Measurements from ENCODE around the gene COL23A1. TPM values are rescaled to one million over a fixed set of nuclear protein-coding genes. Genes with fewer than 3 reads are reported as not detected.

COL23A1 gene
- total RNA-seq, 1 donor from 2014 or later = not detected

DNA sequence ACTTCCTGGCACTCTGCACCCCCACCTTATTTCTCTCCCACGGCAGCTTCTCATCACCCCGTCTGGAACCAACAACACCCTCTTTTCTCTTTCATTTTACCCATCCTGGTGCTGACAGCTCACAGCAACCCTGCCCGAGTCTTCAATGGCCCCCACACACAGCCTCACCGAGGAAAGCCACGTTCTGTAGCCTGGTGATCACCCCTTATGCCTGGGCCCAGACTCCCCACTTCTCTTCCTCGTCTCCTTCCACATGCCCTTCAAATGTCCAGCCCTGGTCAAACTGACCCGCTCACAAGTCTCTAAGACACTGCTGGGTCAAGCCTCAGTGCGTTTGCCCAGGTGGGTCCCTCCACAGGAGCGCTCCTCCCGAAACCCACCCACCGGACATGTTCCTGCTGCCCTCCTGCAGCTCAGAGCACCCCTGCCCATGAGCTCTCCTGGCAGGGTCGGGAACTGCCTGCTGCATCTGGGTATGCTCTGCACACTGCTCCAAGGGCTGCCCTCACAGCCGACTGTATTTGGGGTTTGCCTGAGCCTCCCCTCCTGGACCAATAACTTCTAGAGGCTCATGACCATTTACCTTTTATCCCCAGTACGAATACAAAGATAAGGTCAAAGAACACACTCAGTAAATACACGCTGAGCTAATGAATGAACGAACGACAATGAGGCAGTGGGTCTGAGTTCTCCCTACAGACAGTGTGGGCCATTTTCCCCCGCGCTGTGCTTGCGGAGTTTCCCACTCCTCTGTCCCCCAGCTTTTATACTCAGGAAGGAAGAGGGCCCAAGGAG lies 202.9 kb downstream of the COL23A1 start:
- DNase-seq (ENCODE audit: extremely low read depth, low read depth, low spot score) = no peak

DNA sequence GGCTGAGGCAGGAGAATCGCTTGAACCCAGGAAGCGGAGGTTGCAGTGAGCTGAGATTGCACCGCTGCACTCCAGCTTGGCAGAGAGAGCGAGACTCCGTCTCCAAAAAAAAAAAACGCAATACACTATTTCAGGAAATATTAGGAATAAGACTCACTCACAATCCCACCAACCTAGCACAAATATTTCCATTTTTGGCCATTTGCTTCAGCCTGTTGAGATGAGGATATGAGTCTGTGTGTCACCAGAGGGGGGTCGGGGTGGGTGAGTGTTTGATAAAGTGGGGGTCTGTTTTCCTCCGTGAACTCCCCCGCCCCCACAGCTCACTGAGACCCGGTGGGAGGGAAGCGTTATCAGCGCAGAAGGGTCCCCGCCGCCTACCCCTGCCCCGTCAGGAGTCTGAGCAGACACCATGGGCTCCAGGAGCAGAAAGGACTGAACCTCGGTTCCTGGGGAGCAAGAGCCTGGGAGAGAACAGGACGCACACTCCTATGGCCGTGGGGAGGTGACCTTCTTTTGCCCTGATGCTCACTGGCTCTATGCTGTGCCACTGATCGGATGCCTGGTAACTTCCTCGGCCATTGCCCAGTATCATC lies 203.8 kb downstream of the COL23A1 start:
- no peak for DNase-seq (ENCODE audit: extremely low read depth, low read depth, low spot score)

DNA sequence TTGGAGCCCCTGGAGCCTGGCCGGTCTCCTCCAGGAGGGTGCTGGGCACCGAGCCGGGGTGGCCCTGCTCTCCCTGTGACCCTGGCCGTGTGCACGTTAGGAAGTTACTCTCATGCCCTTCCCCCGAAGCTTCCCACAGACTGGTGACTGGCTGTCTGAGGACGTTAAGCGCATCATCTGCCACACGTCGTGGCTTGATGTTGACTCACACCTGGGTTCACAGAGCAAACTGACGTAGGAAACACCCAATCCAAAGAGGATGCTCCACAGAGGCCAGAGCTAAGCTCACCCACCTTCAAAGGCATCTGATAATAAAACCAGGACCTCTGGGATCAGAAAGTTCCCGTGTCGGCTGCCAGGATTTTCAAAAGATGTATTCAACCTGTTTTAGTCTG lies 204.7 kb downstream of the COL23A1 start:
- no peak for DNase-seq (ENCODE audit: extremely low read depth, low read depth, low spot score)

DNA sequence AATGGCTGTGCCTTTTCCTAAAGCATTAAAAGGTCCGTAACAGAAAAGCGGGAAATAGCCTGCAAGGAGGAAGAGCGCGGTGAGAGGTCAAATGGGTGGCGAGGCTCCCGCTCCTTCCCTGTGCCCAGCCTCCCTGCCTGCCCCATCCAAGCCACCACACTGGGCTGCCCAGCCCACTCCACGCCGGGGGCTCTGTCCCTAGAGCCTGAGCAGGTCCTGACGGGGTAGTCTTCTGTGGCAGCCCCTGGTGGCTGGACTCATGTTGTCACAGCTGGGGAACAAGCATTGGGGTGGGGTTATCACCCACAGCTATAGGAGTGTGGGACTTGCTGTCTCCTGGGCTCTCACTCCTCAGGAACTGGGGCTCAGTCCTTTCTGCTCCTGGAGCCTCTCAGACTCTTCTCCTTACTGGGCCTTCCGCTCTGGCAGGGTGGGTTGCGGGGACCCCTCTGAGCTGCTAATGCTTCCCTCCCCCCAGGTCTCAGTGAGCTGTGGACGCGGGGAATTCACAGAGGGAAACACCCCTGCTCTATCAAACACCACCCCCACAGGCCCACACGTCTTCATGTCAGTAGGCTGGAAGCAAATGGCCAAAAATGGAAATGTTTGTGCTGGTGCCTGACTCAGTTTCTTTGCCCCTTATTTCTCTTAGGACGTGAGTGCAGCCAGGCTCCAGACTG lies 205.2 kb downstream of the COL23A1 start:
- no peak for DNase-seq (ENCODE audit: extremely low read depth, low read depth, low spot score)

DNA sequence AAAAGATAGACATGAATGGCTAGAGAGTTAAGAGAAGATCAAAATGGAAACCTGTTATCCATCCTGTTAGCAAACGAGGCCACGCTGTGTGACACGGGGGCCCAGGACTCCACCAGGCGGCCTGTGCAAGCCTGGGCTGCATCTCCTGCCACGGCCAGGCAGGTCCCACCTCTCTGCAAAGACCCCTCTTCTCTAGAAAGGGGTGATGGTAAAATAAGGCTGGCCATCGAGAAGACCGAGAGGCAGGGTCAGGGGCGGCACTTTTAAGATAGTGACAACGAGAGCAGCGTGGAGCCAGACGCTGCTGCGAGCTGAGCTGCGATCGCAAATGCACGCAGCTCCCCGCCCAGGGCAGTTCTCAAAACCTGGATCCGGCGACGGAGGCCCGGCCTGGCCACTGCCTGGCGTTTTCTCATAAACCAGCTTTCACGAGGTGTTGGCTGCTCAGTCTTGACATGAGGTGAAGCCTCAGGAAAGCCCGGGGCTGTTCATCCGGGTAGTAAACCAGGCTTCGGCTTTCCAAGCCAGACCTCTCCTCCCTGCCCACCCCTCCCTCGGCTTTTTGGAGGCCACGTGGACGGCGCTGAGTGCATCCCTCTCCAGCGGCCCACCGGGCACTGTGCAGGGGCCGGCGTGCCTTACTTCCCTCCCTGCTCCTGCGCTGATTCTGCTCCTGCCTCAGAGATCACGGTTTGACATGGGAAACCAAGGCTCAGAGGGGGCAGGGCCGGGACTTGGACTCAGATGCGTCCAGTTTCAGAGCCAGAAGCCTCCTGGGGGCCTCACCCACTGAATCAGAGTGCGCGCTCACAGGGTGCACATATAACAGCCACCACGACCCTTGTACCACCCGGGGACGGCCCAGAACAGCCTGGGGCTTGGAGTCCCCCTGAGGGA lies 206.0 kb downstream of the COL23A1 start:
- no peak for DNase-seq (ENCODE audit: extremely low read depth, low read depth, low spot score)

DNA sequence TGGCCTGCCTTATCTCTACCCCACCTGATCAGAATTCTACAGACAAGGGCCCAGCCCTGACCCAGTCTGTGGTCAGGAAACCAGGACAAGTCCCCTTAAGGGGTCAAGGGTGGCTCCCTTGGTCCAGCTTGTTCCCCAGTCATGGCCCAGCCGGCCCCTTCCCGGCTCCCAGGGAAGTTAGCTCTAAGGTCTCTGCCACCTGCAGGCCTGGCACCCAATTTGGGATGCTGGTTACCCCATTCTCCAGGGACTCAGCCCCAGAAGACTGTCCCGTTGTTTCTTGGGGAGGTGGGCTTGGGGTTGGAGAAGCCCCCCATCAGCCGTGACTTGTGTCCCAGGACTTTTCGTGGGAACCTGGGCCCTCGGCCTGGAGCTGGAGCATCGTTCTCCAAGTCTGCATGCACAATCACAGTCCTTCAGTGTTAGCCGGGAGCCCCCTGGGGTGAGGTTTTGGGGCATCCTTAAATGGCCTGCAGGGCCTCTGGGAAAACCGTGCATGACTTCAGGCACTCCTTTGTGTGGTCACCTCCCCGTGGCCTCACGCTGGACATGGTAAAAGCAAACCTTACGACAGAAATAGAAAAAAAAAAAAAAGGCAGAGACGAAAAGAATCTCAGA lies 206.8 kb downstream of the COL23A1 start:
- no peak for DNase-seq (ENCODE audit: extremely low read depth, low read depth, low spot score)

DNA sequence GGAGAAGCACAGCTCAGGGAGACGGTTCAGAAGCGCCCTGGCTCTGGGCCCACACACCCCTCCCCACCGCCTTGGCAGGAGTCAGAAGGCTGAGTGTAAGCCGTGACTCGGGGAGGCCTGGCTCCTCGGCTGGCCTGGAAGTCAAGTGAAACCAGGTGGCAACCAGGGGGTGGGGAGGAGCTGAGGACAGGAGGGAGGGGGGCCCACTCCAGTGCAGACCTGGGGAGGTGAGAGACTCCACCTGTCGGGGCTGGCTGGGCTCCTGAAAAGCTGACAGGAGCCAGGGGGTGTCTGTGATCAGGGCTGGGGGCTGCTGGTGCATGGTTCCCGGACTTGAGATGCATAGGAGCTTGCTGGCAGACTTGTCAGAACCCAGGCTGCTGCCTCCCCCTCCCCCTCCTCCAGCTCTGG lies 207.4 kb downstream of the COL23A1 start:
- no peak for DNase-seq (ENCODE audit: extremely low read depth, low read depth, low spot score)

DNA sequence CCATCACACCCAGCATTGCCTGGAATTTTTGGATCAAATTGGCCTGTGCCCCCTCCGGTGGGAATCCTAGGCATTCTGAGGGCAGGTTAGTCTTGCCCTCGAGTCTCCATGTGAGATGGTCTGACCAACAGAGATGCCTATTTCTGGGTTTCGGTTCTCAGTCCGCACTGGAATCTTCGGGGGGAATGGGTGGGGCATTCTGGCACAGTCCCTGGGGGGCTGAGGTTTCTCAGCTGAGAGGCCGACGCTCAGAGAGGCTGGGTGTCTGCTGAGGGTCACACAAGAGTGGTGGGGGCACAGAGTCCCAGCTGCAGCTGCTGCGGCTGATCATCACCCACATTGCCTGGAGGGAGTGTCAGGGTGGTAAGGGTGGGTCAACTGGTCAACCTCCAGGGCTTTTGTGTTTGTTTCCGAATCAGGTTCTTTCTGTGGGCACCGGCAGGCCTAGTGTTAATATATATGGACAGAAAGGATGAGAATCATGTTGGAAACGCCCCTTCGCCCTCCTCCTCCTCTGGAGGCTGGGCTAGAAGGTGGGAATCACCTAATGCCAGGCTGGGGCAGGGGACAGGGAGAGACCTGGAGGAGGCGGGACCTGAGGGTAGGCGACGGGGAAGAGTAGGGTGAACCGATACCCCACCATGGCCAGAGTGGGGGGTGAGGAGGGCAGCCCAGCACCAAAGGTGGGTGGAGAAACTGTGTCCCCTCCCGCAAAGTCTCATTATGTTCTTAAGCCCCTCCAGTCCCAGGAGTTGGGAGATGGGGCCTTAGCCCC lies 208.1 kb downstream of the COL23A1 start:
- no peak for DNase-seq (ENCODE audit: extremely low read depth, low read depth, low spot score)

DNA sequence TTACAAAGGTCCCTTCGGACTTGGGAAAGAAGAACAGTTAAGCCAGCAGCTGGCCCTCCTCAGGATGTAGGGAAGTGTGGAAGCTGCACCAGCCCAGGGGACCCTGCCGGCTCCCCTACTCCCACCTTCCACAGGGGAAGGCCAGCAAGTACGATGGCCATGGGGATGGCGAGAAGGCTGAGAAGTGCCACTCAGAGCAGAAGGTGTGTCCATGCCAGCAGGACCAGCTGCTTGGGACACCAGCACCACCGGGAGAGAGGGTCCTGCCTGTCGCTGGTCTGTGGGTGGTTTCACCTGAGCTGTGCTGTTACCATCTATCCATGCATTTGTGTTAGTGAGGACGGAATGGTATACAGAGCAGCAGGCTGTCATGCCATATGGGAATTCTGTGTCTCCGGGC lies 209.0 kb downstream of the COL23A1 start:
- DNase-seq (ENCODE audit: extremely low read depth, low read depth, low spot score) = no peak

DNA sequence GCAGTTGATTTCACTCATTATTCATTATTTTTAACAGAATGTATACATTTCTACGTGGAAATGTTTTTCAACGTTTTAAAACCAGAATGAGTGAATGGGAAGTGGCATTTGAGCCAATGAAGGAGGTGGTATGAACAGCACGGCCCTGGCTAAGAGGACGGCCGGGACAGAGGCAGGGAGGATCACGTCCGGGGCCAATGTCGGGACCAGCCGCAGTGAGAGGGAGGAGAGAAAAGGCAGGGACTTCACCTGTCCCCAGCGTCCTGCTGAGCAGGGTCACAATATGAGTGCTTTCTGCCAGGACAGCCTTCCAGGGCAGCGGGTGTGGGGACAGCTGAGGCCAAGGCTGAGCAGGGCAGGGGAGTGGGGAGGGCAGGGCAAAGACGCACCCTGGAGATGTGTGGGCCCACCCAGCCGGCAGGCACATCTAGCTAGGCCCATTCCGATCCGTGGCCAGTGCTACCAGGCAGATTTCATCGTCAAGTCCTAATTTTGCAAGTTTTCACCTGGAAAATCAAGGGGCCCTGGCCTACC lies 209.6 kb downstream of the COL23A1 start:
- DNase-seq (ENCODE audit: extremely low read depth, low read depth, low spot score) = no peak

DNA sequence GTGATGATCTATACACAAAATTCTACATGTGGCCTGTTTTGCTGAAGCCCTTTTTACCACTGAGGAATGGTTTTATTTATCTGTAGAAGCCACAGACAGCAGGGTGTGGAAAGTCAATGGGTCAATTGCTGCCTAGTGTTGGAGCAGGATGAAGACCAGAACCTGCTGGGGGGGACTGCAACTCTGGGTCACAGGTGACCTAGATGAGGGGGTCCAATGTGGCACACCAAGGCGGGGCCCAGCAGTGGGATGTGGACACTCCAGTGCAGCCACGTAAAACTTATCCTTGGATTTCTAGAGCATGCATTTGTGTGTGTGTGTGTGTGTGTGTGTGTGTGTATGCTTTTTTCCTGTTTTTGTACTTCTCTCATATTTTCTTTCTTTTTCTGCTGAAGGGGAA lies 210.1 kb downstream of the COL23A1 start:
- DNase-seq (ENCODE audit: extremely low read depth, low read depth, low spot score) = no peak

DNA sequence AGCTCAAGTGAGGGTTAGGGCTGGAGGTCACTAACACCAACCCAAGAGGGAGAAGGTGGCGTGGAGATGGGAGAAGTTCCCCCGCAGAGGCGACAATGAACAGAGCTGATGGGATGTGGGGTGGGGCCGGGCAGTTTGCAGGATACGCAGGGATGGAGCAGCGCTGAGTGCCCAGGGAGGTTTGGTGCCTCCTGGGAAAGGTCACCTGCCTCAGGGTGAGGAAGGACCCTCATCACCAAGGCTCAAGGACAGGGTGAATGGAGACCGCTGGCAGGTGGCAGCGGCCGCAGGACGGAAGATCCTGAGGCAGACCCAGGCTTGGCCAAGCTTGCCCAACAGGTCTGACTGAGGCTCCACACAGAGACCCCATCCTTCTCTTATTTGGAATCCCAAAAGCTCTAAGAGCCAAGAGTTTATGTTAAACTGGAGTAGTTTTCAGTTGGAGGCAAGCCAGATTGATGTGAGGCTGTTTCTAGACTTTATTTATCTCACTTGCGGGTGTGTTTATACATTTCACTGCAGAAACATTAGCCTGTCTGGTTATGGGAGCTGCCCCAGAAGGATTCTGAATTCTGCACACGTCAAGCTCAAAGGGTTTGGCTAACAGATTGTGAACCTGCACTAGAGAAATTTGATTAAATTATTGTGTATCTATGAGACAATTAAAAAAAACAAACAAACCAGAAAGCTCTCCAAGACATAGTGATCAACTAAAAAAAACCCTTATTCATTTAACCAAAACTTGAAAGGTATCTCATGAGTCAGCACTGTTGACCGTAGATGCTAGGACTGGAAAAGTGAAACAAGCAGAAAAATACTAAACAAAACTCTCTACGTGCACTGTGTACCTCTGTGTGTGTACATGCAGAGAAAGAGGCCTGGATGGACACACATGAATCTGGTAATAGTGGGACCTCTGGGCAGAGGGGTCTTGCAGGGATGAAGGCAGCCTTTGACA lies 211.4 kb downstream of the COL23A1 start:
- no peak for DNase-seq (ENCODE audit: extremely low read depth, low read depth, low spot score)

DNA sequence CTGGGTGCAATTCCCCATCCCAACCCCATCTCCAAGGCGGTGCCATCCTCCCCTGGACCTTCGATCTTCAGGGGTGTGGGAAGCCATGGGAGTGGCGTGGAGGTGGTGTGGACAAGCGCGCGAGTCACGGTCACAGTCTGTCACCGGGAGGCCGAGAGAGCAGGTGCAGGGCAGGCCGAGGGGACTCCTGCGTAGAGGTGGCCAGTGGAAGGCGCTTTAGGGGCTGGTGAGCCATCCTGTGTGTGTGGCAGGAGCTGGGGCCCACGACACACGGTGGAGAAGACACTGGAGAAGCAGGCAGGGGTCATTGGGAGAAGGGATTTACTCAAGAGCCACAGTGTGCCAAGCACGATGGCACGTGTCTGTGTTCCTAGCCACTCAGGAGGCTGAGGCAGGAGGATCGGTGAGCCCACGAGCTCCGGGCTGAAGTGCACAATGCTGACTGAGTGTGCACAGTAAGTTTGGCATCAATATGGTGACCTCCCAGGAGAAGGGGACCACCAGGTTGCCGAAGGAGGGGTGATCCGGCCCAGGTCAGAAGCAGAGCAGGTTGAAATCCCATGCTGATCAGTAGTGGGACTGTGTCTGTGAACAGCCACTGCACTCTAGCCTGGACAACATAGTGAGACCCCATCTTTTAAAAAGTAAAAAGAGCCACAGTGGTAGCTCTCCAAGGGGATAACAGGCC lies 212.5 kb downstream of the COL23A1 start:
- DNase-seq (ENCODE audit: extremely low read depth, low read depth, low spot score) = no peak

DNA sequence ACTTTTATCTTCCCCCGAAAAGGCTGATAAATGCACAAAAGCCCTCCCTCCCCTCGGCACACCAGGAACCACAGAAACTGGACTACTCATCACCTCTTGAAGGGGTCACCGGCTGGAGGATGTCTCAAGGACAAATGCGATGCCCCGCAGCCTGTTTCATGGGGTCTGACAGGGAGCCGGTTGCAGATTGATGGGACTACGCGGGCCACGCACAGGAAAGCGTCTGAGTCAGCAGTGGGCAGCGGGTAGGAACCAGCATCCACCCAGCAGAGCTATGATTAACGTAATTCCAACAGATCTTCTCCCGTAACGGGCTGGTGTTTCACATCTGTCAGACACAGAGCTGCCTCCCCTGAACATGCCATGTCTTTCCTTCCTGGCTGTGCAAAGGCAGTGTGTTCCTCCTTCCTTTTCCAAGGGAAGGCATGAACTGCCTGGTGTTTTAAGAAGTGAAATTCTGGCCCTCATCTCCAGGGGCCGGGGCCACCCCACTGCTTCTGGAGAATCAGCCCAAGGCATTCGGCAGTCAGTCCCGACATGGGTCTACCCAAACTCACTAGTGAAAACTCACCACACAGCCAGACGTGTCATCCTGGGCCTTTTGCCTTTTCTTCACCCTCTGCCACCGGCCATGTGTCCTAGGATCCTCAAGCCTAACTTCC lies 213.1 kb downstream of the COL23A1 start:
- no peak for DNase-seq (ENCODE audit: extremely low read depth, low read depth, low spot score)

DNA sequence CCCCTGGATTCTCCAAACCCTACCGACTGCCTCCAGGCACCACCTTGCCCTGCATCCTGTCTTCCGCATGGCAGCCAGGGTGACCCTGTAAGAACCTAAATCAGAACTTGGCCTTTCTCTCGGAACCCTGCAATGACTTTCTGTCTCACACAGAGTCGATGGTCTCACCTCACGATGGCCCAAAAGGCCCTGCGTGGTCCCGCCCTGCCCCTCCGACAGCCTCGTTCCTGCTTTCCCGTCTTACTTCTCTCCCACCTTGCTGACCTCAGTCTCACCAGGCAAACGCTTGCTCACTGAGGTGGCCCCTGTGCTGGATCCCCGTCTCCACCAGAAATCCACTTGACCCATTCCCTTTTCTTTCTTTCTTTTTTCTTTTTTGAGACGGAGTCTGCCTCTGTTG lies 214.8 kb downstream of the COL23A1 start:
- DNase-seq (ENCODE audit: extremely low read depth, low read depth, low spot score) = no peak

DNA sequence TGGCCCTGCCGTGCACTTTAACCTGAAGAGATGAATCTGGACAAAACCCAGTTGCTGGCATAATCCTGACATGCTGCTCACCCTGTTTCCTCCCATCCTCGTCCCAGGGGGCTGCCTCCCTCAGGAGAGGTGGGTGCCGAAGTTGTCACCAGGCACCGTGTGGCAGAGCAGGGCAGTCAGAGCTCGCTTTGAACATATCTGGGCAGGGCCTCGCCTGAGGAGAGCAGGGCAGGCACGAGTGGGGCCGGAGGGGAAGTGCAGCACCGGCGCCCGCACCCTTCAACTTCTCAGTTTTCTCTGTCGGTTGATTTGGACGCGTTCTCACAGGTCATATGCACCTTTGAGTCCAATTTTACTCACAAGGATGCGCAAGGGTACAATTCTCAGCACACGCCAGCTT lies 216.5 kb downstream of the COL23A1 start:
- DNase-seq (ENCODE audit: extremely low read depth, low read depth, low spot score) = no peak

DNA sequence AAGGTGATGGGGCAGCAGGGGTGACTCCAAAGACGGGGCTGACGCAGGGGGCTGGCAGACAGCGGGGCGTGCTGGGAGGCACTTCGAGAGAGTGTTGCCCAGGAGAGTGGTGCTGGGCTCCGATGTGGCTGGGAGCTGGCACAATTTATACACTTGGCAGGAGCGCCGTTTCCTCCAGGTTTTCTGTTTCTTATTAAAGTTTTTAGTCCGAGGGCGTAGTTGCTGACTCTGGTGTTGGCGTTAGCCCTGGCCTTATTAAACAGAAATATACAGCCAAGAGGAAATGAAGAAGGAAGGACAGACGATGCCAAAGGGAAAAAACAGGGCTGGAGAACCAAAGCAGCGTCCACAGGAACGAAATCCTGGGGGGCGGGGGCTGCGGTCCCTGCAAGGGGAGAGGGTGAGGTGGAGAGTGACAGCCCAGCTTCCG lies 218.0 kb downstream of the COL23A1 start:
- no peak for DNase-seq (ENCODE audit: extremely low read depth, low read depth, low spot score)
